Mucosa of stomach (tissue), 1 donor: ENCODE results near the gene WDR73.

Experiments used
- H3K27me3 ChIP-seq: one replicate; pipeline ENCODE4 v1.7.0; 2013; ENCODE audit warnings: mild to moderate bottlenecking, low read length; ENCODE audit not compliant: control insufficient read depth, insufficient read depth
- H3K36me3 ChIP-seq: one replicate; pipeline ENCODE4 v1.7.0; 2013; ENCODE audit warnings: low read length; ENCODE audit not compliant: control insufficient read depth, insufficient read depth
- H3K4me1 ChIP-seq: one replicate; pipeline ENCODE4 v1.7.0; 2013; ENCODE audit warnings: mild to moderate bottlenecking, low read length; ENCODE audit not compliant: control insufficient read depth, insufficient read depth
- H3K4me3 ChIP-seq: one replicate; pipeline ENCODE4 v1.7.0; 2013; ENCODE audit warnings: low read length
- H3K9ac ChIP-seq: one replicate; pipeline ENCODE4 v1.7.0; 2013; ENCODE audit warnings: mild to moderate bottlenecking, low read length, moderate library complexity
- H3K9me3 ChIP-seq: one replicate; pipeline ENCODE4 v1.7.0; 2013; ENCODE audit warnings: mild to moderate bottlenecking, low read length, moderate library complexity; ENCODE audit not compliant: control insufficient read depth
- donor health status: Pancreatic carcinoma.

The WDR73 gene

GRCh38 chr15:84591815-84592214 is 62.3 kb downstream of the WDR73 start:
- Histone ChIP-seq H3K9ac (no peak overlapping the region), H3K4me3 (no peak overlapping the region), H3K9me3 (no peaks in the 10 kb centered on the region), H3K27me3 (no peaks in the 10 kb centered on the region), H3K36me3 (no peaks in the 10 kb centered on the region), H3K4me1 (peaks cover 3% of the 10 kb centered on the region)

DNA sequence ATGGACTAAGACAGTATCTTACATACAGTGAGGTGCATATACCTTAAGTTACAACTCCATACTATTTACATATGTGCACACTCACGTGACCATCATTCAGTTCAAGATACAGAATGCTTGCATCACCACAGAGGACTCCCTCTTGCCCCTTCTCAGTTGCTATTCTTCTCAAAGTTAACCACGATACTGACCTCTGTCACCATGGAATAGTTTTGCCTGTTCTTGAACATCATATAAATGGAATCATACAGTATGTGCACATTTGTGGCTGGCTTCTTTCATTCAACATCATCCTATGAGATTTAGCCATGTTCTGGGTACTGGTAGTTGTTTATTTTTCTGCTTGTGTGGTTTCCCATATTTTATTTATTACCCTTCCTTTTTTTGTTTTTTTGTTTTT is 63.7 kb downstream of the WDR73 start:
- Histone ChIP-seq H3K4me1 (peaks cover 3% of the 10 kb centered on the region), H3K4me3 (no peak overlapping the region), H3K9me3 (no peaks in the 10 kb centered on the region), H3K36me3 (no peaks in the 10 kb centered on the region), H3K27me3 (no peaks in the 10 kb centered on the region), H3K9ac (no peak overlapping the region)
